ENCODE measurements around the gene MARVELD3. TPM values are rescaled to one million over a fixed set of nuclear protein-coding genes. Genes with fewer than 3 reads are reported as not detected.

Gene MARVELD3
- total RNA-seq, 2 donors from 2014 or later, result 11.4 to 20.0 TPM

GRCh38 chr16:71666928-71667707 is 41.1 kb downstream of the MARVELD3 start:
- no peaks in the 10 kb centered on the region for H3K27me3 ChIP-seq (replicated peaks; ENCODE audit: insufficient read depth)
- WGBS, result 39% methylated on average over 4 of the region's 4 CpGs
- intact Hi-C loops (cut with DNase I), result no loop called here
- no peak for TF ChIP-seq POLR2AphosphoS5 (IDR thresholded peaks at IDR 0.05)
- no peaks in the 10 kb centered on the region for H3K36me3 ChIP-seq
- no peak overlapping the region for H3K4me3 ChIP-seq
- H3K9me3 ChIP-seq, result no peaks in the 10 kb centered on the region
- no peak overlapping the region for H3K27ac ChIP-seq
- no peaks in the 10 kb centered on the region for H3K4me1 ChIP-seq (replicated peaks)
- no peak for DNase-seq (ENCODE audit: low spot score)

GRCh38 chr16:71669926-71670536 is 44.0 kb downstream of the MARVELD3 start:
- H3K27me3 ChIP-seq (replicated peaks; ENCODE audit: insufficient read depth), result no peaks in the 10 kb centered on the region
- H3K36me3 ChIP-seq, result no peaks in the 10 kb centered on the region
- H3K9me3 ChIP-seq, result no peaks in the 10 kb centered on the region
- no peak for DNase-seq (ENCODE audit: low spot score)
- H3K4me3 ChIP-seq, result no peak overlapping the region
- WGBS, result 89% methylated on average over 6 of the region's 6 CpGs
- TF ChIP-seq POLR2AphosphoS5 (IDR thresholded peaks at IDR 0.05) (no peak), CTCF (IDR thresholded peaks at IDR 0.05) (no peak), POLR2A (IDR thresholded peaks at IDR 0.05) (no peak)
- no peaks in the 10 kb centered on the region for H3K4me1 ChIP-seq (replicated peaks)
- H3K27ac ChIP-seq, result no peak overlapping the region
- intact Hi-C loops (cut with DNase I), result no loop called here

GRCh38 chr16:71670537-71670936 is 44.6 kb downstream of the MARVELD3 start:
- no peaks in the 10 kb centered on the region for H3K36me3 ChIP-seq
- intact Hi-C loops (cut with DNase I), result no loop called here

GRCh38 chr16:71671165-71671564 is 45.2 kb downstream of the MARVELD3 start:
- TF ChIP-seq POLR2AphosphoS5 (IDR thresholded peaks at IDR 0.05) (no peak), POLR2A (IDR thresholded peaks at IDR 0.05) (no peak), CTCF (IDR thresholded peaks at IDR 0.05) (no peak)
- intact Hi-C loops (cut with DNase I), result no loop called here
- Histone ChIP-seq H3K4me1 (replicated peaks) (no peaks in the 10 kb centered on the region), H3K36me3 (no peaks in the 10 kb centered on the region), H3K27ac (no peak overlapping the region), H3K27me3 (replicated peaks; ENCODE audit: insufficient read depth) (no peaks in the 10 kb centered on the region), H3K9me3 (no peaks in the 10 kb centered on the region), H3K4me3 (no peak overlapping the region)
- 94% methylated on average over 3 of the region's 3 CpGs for WGBS
- DNase-seq (ENCODE audit: low spot score), result no peak

More at GRCh38 chr16:71670537-71670936, 44.6 kb downstream of the MARVELD3 start:
- TF ChIP-seq POLR2AphosphoS5 (IDR thresholded peaks at IDR 0.05) (no peak), CTCF (IDR thresholded peaks at IDR 0.05) (no peak), POLR2A (IDR thresholded peaks at IDR 0.05) (no peak)
- no peaks in the 10 kb centered on the region for H3K9me3 ChIP-seq
- no peaks in the 10 kb centered on the region for H3K27me3 ChIP-seq (replicated peaks; ENCODE audit: insufficient read depth)
- H3K4me3 ChIP-seq, result no peak overlapping the region
- H3K27ac ChIP-seq, result no peak overlapping the region
- DNase-seq (ENCODE audit: low spot score), result no peak
- no peaks in the 10 kb centered on the region for H3K4me1 ChIP-seq (replicated peaks)
- WGBS, result 67% methylated on average over 4 of the region's 4 CpGs

GRCh38 chr16:71672125-71672524 is 46.1 kb downstream of the MARVELD3 start:
- H3K36me3 ChIP-seq, result no peaks in the 10 kb centered on the region
- intact Hi-C loops (cut with DNase I), result no loop called here
- H3K4me1 ChIP-seq (replicated peaks), result no peaks in the 10 kb centered on the region
- H3K27ac ChIP-seq, result no peak overlapping the region
- no peak for DNase-seq (ENCODE audit: low spot score)
- TF ChIP-seq POLR2AphosphoS5 (IDR thresholded peaks at IDR 0.05) (no peak), CTCF (IDR thresholded peaks at IDR 0.05) (no peak), POLR2A (IDR thresholded peaks at IDR 0.05) (no peak)
- H3K27me3 ChIP-seq (replicated peaks; ENCODE audit: insufficient read depth), result no peaks in the 10 kb centered on the region
- no peak overlapping the region for H3K4me3 ChIP-seq
- H3K9me3 ChIP-seq, result no peaks in the 10 kb centered on the region
- 70% methylated on average over 3 of the region's 3 CpGs for whole genome bisulfite sequencing
